A673 (cell line): ENCODE data around the gene DLK2. TPM values are rescaled to one million over a fixed set of nuclear protein-coding genes. Genes with fewer than 3 reads are reported as not detected.

ENCODE experiments used
- BruUV-seq: library from RNA; stranded (reverse); fragments of 400-500 nt; replicated peaks from 2 replicates; lab custom pipeline; 2021; lab: Mats Ljungman, UMichigan
- CTCF ChIA-PET: fragments of 300-600 bp; sonication (Branson Sonifier 250); formaldehyde crosslinking; loops from one replicate; lab custom pipeline; 2022; ENCODE audit warnings: antibody characterized with exemption; lab: Charles Lee
- POLR2A ChIA-PET: fragments of 300-600 bp; sonication (Branson Sonifier 250); formaldehyde crosslinking; loops from one replicate; lab custom pipeline; 2022; ENCODE audit warnings: antibody characterized with exemption; ENCODE audit not compliant: low non-redundant PET; lab: Charles Lee
- DNase-seq: peaks from one replicate; pipeline ENCODE4 v3.0.0-alpha.2; 2015; ENCODE audit warnings: low spot score
- H3K27ac ChIP-seq: fragments of 200-600 bp; sonication (generic); 2 replicates; pipeline ENCODE4 v1.5.1; 2016; ENCODE audit warnings: mixed run types, low read depth, mild to moderate bottlenecking, mixed read lengths, antibody characterized with exemption, low read length; ENCODE audit not compliant: poor library complexity, severe bottlenecking
- H3K27me3 ChIP-seq: fragments of 200-600 bp; sonication (generic); replicated peaks from 2 replicates; pipeline ENCODE4 v1.6.1; 2017; ENCODE audit warnings: mixed run types, low read depth, mild to moderate bottlenecking, mixed read lengths, antibody characterized with exemption, low read length; ENCODE audit not compliant: insufficient read depth, poor library complexity
- H3K36me3 ChIP-seq: fragments of 200-600 bp; sonication (generic); 2 replicates; pipeline ENCODE4 v1.6.1; 2016; ENCODE audit warnings: mixed run types, mild to moderate bottlenecking, mixed read lengths, antibody characterized with exemption, low read length; ENCODE audit not compliant: insufficient read depth, poor library complexity, severe bottlenecking
- H3K4me1 ChIP-seq: fragments of 200-600 bp; sonication (generic); 2 replicates; pipeline ENCODE4 v1.6.1; 2017; ENCODE audit warnings: mixed run types, mild to moderate bottlenecking, mixed read lengths, antibody characterized with exemption, low read length; ENCODE audit not compliant: insufficient read depth, poor library complexity, severe bottlenecking
- H3K4me3 ChIP-seq: fragments of 200-600 bp; sonication (generic); 2 replicates; pipeline ENCODE4 v1.5.1; 2016; ENCODE audit warnings: low read depth, mixed run types, mild to moderate bottlenecking, mixed read lengths, low read length; ENCODE audit not compliant: poor library complexity, severe bottlenecking
- H3K9me3 ChIP-seq: fragments of 200-600 bp; sonication (generic); 2 replicates; pipeline ENCODE4 v1.6.1; 2016; ENCODE audit warnings: mixed run types, low read depth, mild to moderate bottlenecking, mixed read lengths, antibody characterized with exemption, low read length; ENCODE audit not compliant: poor library complexity, severe bottlenecking
- CTCF ChIP-seq: fragments of 300-800, 200-600 bp; sonication (generic); conservative IDR thresholded peaks from 2 replicates; pipeline ENCODE4 v1.5.1; 2017; ENCODE audit warnings: low read depth, mild to moderate bottlenecking, antibody characterized with exemption, low read length, moderate library complexity, mixed read lengths
- EZH2 ChIP-seq: fragments of 200-600 bp; sonication (generic); IDR thresholded peaks from 2 replicates; pipeline ENCODE4 v1.6.1; 2017; ENCODE audit warnings: borderline replicate concordance, low read depth, mild to moderate bottlenecking, mixed read lengths, antibody characterized with exemption, low read length; ENCODE audit not compliant: poor library complexity, severe bottlenecking
- intact Hi-C: fragments of 100-400 bp; cut with micrococcal nuclease; formaldehyde crosslinking; loops from one replicate; pipeline ENCODE4 v1.10.0; 2022; ENCODE audit not compliant: unreplicated experiment
- total RNA-seq: library from RNA; stranded (reverse); gene quantifications from 2 replicates; pipeline ENCODE4 v1.2.3, GENCODE V29; 2021

Gene DLK2
- total RNA-seq, 1 experiment from 2014 or later, result 0.67 TPM

GRCh38 chr6:43478008-43478372 is 22.6 kb upstream of the DLK2 start:
- Histone ChIP-seq H3K27me3 (no peaks in the 10 kb centered on the region), H3K36me3 (no peaks in the 10 kb centered on the region), H3K4me1 (peaks cover 33% of the 10 kb centered on the region), H3K27ac (peak overlapping the region; percentile 89), H3K9me3 (no peaks in the 10 kb centered on the region), H3K4me3 (peak overlapping the region; percentile 74)
- DNase-seq, result no peak
- CTCF ChIA-PET, result interaction anchor here (0.5 to 0.7 kb wide), 2 partner anchors 15 to 219 kb away, joined by 3 read pairs; no protein-coding TSS in a partner anchor
- TSS peak; percentile 54 for BruUV-seq
- TF ChIP-seq CTCF (no peak), EZH2 (no peak)
- POLR2A ChIA-PET, result interaction anchor here (0.6 kb wide), 1 partner anchor 611 kb away, joined by 5 read pairs; no protein-coding TSS in a partner anchor
- intact Hi-C loops, result no loop called here

- intact Hi-C loops, result no loop called here
- ChIA-PET CTCF (interaction anchor here (0.5 to 0.7 kb wide), 2 partner anchors 16 to 218 kb away, joined by 3 read pairs; no protein-coding TSS in a partner anchor), POLR2A (interaction anchor here (0.6 to 0.7 kb wide), 2 partner anchors 353 to 611 kb away, joined by 5 to 6 read pairs; no protein-coding TSS in a partner anchor)
Measured at GRCh38 chr6:43477235-43478007, 22.1 kb upstream of the DLK2 start, which contains the start of gene TJAP1. Gene TJAP1, plus strand, starts transcription at chr6:43477570. Its CDS starts 21,432 bp downstream, at chr6:43499002.

GRCh38 chr6:43476746-43477145 is 21.4 kb upstream of the DLK2 start:
- H3K27ac ChIP-seq, result peak overlapping the region; percentile 89
- H3K9me3 ChIP-seq, result no peaks in the 10 kb centered on the region
- no peak for DNase-seq
- H3K27me3 ChIP-seq, result no peaks in the 10 kb centered on the region
- H3K4me1 ChIP-seq, result peaks cover 33% of the 10 kb centered on the region
- ChIA-PET POLR2A (interaction anchor here (0.7 kb wide), 1 partner anchor 352 kb away, joined by 6 read pairs; no protein-coding TSS in a partner anchor), CTCF (no interaction called here)
- TF ChIP-seq CTCF, result no peak
- TF ChIP-seq EZH2, result no peak
- intact Hi-C loops, result no loop called here
- no TSS peak for BruUV-seq
- H3K4me3 ChIP-seq, result peak overlapping the region; percentile 74
- no peaks in the 10 kb centered on the region for H3K36me3 ChIP-seq

More at GRCh38 chr6:43477235-43478007, 22.1 kb upstream of the DLK2 start, which contains the start of gene TJAP1:
- Histone ChIP-seq H3K4me1 (peaks cover 33% of the 10 kb centered on the region), H3K9me3 (no peaks in the 10 kb centered on the region), H3K27me3 (no peaks in the 10 kb centered on the region), H3K4me3 (peak within 1 kb of the TSS; percentile 74), H3K36me3 (no peaks in the 10 kb centered on the region), H3K27ac (peak within 1 kb of the TSS; percentile 89)
- no TSS peak for BruUV-seq
- TF ChIP-seq EZH2 (no peak), CTCF (no peak)
- peak; percentile 94 for DNase-seq
